ENCODE data around the gene TBC1D1.
A peak's percentile ranks its signal among the peaks of the same experiment; 100 is the strongest.

DNA sequence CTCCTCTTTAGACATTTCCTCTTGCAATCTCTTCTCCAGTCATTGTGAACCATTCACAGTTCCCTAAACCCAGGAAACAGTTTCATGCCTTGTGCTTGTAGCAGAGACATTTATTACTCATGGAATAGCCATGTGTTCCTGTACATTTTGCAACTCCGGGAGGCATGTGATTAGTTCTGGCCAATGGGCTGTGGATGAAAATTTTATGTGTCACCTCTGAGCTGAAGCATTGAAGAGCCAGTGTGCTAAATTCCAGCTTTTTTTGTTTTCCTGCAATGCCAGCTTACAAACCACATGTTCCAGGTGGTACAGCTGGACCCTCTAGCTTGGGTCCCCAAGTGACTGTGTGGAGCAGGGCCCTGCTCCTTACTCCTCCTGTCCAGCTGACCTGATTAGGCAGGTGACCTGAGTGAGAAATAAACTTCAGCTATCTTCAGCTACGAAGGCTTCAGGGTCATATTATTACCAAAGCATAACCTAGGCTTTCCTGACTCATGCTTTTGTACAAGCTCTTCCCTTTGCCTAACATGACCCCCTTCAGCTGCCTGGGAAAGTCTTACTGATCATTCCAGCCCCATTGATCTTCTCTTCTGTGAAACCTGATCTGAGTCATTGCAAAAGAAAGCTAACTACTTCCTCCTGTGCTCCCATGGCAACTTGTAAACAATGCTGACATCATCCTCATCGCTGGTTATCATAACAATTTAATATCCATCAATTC, 269.8 kb downstream of the TBC1D1 start:
- TF ChIP-seq, protein P1, sequence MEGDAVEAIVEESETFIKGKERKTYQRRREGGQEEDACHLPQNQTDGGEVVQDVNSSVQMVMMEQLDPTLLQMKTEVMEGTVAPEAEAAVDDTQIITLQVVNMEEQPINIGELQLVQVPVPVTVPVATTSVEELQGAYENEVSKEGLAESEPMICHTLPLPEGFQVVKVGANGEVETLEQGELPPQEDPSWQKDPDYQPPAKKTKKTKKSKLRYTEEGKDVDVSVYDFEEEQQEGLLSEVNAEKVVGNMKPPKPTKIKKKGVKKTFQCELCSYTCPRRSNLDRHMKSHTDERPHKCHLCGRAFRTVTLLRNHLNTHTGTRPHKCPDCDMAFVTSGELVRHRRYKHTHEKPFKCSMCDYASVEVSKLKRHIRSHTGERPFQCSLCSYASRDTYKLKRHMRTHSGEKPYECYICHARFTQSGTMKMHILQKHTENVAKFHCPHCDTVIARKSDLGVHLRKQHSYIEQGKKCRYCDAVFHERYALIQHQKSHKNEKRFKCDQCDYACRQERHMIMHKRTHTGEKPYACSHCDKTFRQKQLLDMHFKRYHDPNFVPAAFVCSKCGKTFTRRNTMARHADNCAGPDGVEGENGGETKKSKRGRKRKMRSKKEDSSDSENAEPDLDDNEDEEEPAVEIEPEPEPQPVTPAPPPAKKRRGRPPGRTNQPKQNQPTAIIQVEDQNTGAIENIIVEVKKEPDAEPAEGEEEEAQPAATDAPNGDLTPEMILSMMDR (IDR thresholded peaks at IDR 0.05; ENCODE audit: poor library complexity, severe bottlenecking): no peak
- TF ChIP-seq RAD21 (conservative IDR thresholded peaks at IDR 0.05) (no peak), TAF1 (IDR thresholded peaks at IDR 0.05; ENCODE audit: low read depth) (no peak), EP300 (conservative IDR thresholded peaks at IDR 0.05; ENCODE audit: poor library complexity, severe bottlenecking) (peak; percentile 36), POLR2AphosphoS5 (IDR thresholded peaks at IDR 0.05) (no peak), SMC3 (conservative IDR thresholded peaks at IDR 0.05; ENCODE audit: poor library complexity) (no peak), MXI1 (conservative IDR thresholded peaks at IDR 0.05; ENCODE audit: poor library complexity, severe bottlenecking) (no peak)
- TF ChIP-seq, protein P2, sequence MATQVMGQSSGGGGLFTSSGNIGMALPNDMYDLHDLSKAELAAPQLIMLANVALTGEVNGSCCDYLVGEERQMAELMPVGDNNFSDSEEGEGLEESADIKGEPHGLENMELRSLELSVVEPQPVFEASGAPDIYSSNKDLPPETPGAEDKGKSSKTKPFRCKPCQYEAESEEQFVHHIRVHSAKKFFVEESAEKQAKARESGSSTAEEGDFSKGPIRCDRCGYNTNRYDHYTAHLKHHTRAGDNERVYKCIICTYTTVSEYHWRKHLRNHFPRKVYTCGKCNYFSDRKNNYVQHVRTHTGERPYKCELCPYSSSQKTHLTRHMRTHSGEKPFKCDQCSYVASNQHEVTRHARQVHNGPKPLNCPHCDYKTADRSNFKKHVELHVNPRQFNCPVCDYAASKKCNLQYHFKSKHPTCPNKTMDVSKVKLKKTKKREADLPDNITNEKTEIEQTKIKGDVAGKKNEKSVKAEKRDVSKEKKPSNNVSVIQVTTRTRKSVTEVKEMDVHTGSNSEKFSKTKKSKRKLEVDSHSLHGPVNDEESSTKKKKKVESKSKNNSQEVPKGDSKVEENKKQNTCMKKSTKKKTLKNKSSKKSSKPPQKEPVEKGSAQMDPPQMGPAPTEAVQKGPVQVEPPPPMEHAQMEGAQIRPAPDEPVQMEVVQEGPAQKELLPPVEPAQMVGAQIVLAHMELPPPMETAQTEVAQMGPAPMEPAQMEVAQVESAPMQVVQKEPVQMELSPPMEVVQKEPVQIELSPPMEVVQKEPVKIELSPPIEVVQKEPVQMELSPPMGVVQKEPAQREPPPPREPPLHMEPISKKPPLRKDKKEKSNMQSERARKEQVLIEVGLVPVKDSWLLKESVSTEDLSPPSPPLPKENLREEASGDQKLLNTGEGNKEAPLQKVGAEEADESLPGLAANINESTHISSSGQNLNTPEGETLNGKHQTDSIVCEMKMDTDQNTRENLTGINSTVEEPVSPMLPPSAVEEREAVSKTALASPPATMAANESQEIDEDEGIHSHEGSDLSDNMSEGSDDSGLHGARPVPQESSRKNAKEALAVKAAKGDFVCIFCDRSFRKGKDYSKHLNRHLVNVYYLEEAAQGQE (IDR thresholded peaks at IDR 0.05; ENCODE audit: borderline replicate concordance): no peak

Measured in neural cell (in vitro differentiated cells).